ENCODE results near the gene ACAP2.
"Not testable (repeated sequence)": the region's sequence is repeated elsewhere in the genome, so short reads cannot be mapped to it uniquely, and the experiment has no call there.

ACAP2 gene

DNA sequence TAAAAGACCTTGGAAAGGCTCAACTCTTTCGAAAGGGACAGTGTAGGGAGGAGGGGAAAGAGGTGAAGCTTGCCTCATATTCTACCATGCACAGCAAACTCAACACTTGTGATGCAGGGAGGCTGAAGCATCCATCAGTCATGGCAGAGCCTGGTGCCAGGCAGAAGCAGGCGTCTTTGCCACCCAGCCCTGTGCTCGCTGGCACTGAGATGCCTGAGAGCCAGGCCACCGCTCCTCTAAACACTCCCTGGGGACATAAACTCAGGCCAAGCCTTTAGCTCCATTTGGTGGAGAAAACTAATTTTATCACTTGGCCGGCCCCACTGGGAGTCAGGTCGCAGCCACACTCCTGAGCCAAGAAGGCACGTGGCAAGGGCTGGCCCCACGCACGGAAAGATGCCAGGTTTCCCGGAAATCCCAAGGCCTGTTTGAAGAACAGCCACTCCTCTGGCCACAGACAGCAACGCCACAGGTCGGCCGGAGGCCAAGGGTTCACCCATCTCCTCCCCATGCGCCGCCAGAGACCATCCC lies 202.6 kb downstream of the ACAP2 start:
- no peak for DNase-seq

DNA sequence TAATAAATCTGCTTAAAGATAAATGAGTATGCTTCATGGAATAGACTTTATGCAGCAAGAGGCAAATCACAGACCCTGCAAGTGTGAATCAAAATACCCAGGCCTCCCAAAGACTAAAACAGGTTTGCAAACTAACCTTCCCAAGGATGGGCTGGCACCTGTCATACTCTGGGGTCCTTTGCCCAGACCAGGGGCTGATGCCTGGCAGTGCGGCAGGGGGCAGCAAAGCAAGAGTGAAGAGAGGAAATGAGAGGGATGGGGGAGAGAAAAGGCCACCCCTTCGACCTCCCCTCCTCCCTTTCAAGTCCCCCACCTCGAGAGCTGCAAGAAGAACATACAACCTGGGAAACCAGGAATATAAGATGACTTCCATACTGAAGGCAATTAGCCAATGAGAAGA lies 203.7 kb downstream of the ACAP2 start:
- DNase-seq: no peak

DNA sequence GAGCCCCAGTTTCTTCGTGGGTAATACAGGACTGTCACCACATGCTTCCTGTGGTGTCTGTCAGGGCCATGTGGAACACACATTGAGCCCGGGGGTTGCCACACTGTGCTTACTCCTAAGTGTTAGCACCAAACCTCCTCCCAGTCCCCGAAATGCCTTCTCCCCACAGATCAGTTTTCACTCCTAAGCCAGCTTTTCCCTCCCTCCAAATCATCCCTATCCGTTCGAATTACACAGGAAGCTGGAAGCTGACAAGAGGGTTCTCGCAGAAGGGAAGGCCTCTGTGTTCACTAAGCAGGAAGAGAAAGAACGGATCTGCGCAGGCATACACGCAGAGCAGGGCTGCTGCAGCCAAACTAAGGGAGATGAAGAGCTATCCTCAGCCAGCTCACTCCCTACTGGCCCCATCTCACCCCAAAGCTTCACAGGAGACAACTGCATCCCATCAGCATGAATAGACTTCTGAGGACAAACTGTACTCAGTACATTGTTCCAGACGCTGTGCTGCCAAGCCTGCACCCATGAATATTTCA lies 204.2 kb downstream of the ACAP2 start:
- DNase-seq: no peak

DNA sequence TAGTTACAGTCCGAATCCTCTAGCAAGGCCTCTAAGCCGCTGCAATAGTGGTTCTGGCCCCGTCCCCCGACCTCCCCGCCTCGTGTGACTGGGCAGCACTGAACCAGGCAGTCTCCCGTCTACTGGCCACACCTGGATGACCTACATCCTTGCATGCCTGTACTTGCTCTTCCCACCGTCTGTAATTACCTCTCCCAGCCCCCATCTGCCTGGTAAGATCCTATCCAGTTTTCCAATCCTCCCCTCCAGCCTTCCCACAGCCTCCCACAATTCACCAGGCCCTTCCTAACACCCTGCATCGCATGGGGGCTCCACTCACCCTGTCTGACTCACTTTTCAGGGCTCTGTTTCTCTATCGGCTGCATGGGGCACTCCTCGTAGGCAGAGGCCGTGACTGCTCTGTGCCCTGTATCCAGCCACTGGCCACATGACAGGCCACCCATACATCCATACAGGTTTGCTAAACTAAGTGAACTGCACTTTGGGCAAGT lies 204.7 kb downstream of the ACAP2 start:
- no peak for DNase-seq

DNA sequence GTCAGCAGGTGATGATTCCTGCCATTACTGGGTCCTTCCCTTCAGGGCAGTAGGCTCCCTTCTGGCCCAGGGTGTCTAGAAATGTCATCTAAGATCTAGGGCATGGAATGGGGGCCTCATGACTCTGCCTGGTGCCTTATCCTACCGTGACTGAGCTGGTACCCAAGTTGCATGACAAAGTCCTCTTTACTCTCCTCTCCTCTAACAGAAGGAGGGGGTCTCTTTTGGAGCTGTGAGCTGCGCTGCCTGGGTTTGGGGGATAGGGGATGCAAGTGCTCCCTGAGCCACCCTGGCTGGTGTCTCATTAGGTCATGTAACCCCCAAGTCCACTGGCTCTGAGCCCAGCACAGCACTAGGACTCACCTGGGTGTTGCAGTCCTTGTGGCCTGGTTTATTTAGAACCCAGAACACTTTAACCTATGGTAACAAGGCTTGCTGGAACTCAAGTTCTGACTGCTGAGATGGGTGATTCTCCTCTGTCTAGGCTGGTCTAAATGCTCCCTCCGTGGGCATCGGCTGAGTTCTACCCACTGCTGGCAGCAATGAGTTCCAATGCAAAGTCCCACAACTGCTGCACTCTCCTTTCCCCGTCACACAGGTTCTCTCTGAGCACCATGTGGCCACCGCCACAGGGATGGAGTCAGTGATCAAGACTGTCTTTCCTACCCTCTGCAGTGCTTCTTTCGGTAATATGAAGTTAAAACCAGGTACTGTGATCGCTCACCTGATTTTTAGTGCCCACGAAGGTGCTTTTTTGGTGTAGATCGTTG lies 205.8 kb downstream of the ACAP2 start:
- no peak for DNase-seq

DNA sequence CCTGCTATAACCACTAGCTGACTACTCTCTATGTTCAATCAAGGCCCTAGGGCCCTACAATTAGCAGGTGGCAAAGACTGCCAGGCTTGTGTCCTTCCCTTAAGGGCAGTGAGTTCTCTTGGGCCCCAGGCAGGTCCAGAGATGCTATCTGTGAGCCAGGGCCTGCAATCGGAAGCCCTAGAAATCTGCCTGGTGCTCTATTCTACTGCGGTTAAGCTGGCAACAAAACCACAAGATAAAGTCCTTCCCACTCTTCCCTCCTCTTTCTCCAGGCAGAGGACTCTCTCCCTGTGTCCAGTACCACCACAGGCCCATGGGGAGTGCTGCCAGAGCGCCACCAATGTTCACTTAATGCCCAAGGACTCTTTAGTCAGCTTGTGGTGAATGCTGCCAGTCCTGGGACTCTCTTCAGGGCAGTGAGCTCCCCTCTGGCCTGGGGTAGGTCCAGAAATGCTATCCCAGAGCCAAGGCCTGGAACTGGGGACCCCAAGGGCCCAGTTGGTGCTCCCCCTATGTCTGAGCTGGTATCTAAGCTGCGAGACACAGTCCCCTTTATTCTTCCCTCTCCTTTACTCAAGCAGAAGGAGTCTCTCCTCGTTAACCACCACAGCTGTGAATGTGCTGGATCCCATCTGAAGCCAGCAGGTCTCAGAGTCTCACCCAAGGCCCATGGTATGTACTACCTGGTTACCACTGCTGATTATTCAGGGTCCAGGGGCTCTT lies 206.6 kb downstream of the ACAP2 start:
- DNase-seq: no peak

DNA sequence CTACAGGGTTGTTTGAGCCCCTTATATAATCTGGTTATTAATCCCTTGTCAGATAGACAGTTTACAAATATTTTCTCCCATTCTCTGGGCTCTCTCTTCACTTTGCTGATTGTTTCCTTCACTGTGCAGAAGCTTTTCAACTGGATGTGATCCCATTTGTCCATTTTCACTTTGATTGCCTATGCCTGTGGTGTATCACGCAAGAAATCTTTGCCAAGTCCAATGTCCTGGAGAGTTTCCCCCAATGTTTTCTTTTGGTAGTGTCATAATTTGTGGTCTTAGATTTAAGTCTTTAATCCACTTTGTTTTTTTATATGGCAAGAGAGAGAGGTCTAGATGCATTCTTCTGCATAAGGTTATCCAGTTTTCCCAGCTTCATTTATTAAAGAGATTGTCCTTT lies 212.6 kb downstream of the ACAP2 start:
- DNase-seq: no peak

DNA sequence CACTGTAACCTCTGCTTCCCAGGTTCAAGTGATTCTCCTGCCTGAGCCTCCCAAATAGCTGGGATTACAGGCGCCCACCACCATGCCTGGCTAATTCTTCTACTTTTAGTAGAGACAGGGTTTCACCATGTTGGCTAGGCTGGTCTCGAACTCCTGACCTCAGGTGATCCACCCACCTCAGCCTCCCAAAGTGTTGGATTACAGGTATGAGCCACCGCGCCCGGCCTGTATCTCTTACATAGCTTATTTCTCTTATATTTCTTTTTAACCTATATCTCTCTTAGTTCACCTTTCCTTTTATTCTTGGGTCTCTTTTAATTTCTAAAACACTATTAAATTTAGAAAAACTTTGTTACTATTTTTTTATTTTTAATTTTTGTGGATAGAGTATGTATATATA lies 213.9 kb downstream of the ACAP2 start:
- not testable (repeated sequence) for DNase-seq

DNA sequence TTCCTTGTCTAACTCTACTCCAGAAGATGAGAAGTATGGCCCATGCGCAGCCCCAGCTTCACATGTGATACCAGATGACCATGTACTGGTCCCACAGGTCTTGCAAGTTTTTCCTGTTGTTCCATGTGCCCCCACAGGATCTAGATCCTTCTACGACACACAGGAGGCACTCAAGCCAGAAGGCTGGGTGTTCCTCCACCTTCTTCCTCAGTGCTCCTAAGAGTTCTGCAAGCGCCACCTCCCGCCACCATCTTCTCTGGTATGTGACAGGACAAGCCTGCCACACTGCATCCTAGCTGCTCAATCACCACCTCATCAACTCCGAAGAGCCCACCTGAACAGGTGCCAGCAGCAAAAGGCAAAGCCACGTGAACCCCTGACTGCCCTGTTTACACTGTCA lies 214.9 kb downstream of the ACAP2 start:
- DNase-seq: no peak

DNA sequence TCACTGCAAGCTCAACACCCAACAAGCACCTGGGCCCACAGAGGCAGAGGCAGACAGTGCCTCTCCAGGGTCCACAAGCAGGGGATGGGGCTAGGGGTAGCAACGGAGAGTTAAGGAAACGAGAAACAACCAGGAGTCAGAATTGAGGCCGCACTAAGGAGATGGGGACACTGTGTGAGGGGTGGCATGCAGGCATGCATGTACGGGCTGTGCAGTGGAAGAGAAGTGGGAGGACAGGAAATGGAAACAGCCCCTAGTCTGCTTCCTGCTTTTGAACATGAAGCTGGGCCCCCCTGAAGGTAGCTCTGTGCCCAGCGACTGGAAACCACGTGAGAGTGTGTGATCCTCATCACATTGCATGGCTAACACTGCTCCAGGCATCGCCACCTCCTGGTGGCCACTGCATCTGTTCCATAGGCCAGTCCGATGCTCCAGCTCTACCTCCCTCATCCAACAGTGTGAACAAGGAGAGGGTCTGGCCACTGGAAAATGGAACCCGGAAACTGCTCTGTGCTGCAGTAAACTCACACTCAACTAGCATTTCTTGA lies 215.8 kb downstream of the ACAP2 start:
- DNase-seq: no peak

DNA sequence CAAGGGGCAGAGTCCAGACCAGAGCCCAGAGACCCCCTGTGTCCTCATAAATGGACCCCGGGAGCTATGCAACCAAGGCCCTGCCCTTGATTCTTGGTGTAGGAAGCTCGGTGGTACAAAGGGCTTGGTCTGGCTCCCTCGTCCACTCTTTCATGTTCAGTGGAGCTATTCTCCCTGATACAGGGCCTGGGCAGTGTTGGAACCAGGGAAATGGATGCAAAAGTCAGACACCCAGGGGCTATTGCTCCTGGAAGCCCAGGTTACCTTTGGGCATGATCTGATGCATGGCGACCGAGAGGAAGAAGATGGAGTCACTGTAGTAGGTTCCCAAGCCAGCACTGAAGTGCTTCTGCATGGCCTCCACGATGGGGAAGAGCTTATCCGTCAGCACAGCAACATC lies 216.4 kb downstream of the ACAP2 start:
- no peak for DNase-seq

DNA sequence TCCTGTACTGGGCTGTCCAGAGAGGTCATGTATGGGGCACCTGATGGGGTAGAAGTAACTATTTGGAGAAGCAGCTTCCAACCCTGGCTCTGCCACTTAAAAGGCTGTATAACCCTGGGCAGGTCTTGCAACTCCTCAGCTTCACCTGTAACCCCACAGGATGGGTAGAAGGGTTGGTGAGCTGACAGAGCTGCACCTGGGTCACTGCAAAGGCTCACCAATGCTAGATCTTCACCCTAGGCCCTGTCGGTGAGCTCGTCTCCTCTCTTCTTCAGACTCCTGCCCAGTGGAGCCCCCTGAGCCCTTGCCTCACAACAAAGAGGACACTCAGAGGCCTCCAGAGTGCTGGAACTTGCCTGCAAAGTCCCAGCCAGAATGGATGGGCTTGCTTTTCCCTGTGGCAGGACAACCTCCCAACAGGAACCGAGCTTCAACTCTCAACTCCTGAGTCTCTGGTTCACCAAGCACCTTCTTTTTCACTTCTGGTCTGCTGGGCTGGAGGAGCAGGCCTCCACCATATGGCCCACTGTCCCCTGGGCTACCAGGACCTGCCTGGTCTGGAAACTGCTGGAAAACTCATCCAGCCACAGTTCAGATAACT lies 217.7 kb downstream of the ACAP2 start:
- no peak for DNase-seq
